K562 (cell line): Measurements from ENCODE around the gene LAP3. TPM values are rescaled to one million over a fixed set of nuclear protein-coding genes. Genes with fewer than 3 reads are reported as not detected.

Experiments
- ARHGAP35 ChIP-seq: fragments of 450-650 bp; IDR thresholded peaks from 2 replicates; pipeline ENCODE4 v1.6.1; 2018; ENCODE audit not compliant: partially characterized antibody
- ASH1L ChIP-seq: fragments of 450-650 bp; IDR thresholded peaks from 2 replicates; pipeline ENCODE4 v1.6.1; 2018; ENCODE audit warnings: borderline replicate concordance, mild to moderate bottlenecking, low read depth; ENCODE audit not compliant: partially characterized antibody
- ATF7 ChIP-seq: fragments of 450-650 bp; IDR thresholded peaks from 2 replicates; pipeline ENCODE4 v1.7.1; 2014; ENCODE audit warnings: mild to moderate bottlenecking, moderate library complexity
- BACH1 ChIP-seq: fragments of 200-800 bp; sonication (Bioruptor generic); IDR thresholded peaks from 2 replicates; pipeline ENCODE4 v1.6.1; 2016; ENCODE audit warnings: missing genetic modification characterization, missing compliant biosample characterization
- BHLHE40 ChIP-seq: IDR thresholded peaks from 2 replicates; pipeline ENCODE4 v1.6.1; 2011; ENCODE audit warnings: low read length, improper control_type of control experiment
- CHCHD3 ChIP-seq: fragments of 250-450 bp; sonication (Bioruptor Pico); IDR thresholded peaks from 2 replicates; pipeline ENCODE4 v2.1.2; 2022; ENCODE audit warnings: mild to moderate bottlenecking
- CHD4 ChIP-seq: fragments of 200-600 bp; sonication (generic); IDR thresholded peaks from 3 replicates; pipeline ENCODE4 v1.6.1; 2012; ENCODE audit warnings: low read depth, mild to moderate bottlenecking, mixed read lengths, low read length, inconsistent platforms; ENCODE audit not compliant: insufficient read depth, insufficient replicate concordance, poor library complexity, severe bottlenecking
- DPF2 ChIP-seq: fragments of 450-650 bp; IDR thresholded peaks from 2 replicates; pipeline ENCODE4 v1.6.1; 2016
- E2F3 ChIP-seq: fragments of 250-450 bp; sonication (Bioruptor Pico); IDR thresholded peaks from 2 replicates; pipeline ENCODE4 v1.4.0; 2020; ENCODE audit warnings: mild to moderate bottlenecking
- GTF2F1 ChIP-seq: IDR thresholded peaks from 2 replicates; pipeline ENCODE4 v1.6.1; 2011; ENCODE audit warnings: low read depth, low read length, improper control_type of control experiment
- KAT7 ChIP-seq: sonication (generic); formaldehyde crosslinking; IDR thresholded peaks from 2 replicates; pipeline ENCODE4 v1.8.0; 2022; ENCODE audit warnings: missing genetic modification reagents, mild to moderate bottlenecking, borderline replicate concordance
- MAFG ChIP-seq: fragments of 450-650 bp; conservative IDR thresholded peaks from 2 replicates; pipeline ENCODE4 v1.6.1; 2016; ENCODE audit warnings: missing genetic modification characterization, missing compliant biosample characterization
- PHB ChIP-seq: fragments of 250-450 bp; sonication (Bioruptor Pico); IDR thresholded peaks from 2 replicates; pipeline ENCODE4 v1.5.0; 2021
- POLR2G ChIP-seq: fragments of 200-400 bp; formaldehyde crosslinking; IDR thresholded peaks from 2 replicates; pipeline ENCODE4 v1.6.1; 2017; ENCODE audit warnings: low read depth, mild to moderate bottlenecking, antibody characterized with exemption, low read length, moderate library complexity
- PPARD ChIP-seq: fragments of 250-450 bp; sonication (Bioruptor Pico); IDR thresholded peaks from 2 replicates; pipeline ENCODE4 v1.8.0; 2022; ENCODE audit warnings: inconsistent platforms, mild to moderate bottlenecking, moderate library complexity
- RAD21 ChIP-seq, 2 experiments: fragments of 250-450 bp in 1 of 2; fragments of 450-650 bp in 1 of 2; sonication (Bioruptor Pico) in 1 of 2; formaldehyde crosslinking in 1 of 2; IDR thresholded peaks in 1 of 2; conservative IDR thresholded peaks in 1 of 2; 2 replicates each; pipeline versions ENCODE4 v1.4.0 to v1.8.0; 2020 to 2022; ENCODE audit warnings: mild to moderate bottlenecking in 2 of 2, moderate library complexity in 1 of 2
- RBFOX2 ChIP-seq: fragments of 200-400 bp; formaldehyde crosslinking; IDR thresholded peaks from 2 replicates; pipeline ENCODE4 v1.6.1; 2017; ENCODE audit warnings: low read depth, mild to moderate bottlenecking, low read length, moderate library complexity
- RBM22 ChIP-seq: fragments of 200-400 bp; formaldehyde crosslinking; IDR thresholded peaks from 2 replicates; pipeline ENCODE4 v1.6.1; 2018; ENCODE audit warnings: low read length, low read depth; ENCODE audit not compliant: poor library complexity, severe bottlenecking
- SETDB1 ChIP-seq: IDR thresholded peaks from one replicate; pipeline ENCODE4 v1.6.1; 2012; ENCODE audit warnings: low read length, control low read depth, inconsistent platforms
- SRSF7 ChIP-seq: fragments of 200-400 bp; formaldehyde crosslinking; optimal IDR thresholded peaks from 2 replicates; pipeline ENCODE3; 2017; ENCODE audit warnings: mild to moderate bottlenecking, low read depth, low read length
- TAF7 ChIP-seq: fragments of 450-650 bp; IDR thresholded peaks from 2 replicates; pipeline ENCODE4 v1.6.1; 2016; ENCODE audit warnings: missing genetic modification characterization, missing compliant biosample characterization
- ZFP1 ChIP-seq: fragments of 450-650 bp; formaldehyde crosslinking; IDR thresholded peaks from 2 replicates; pipeline ENCODE4 v1.4.0; 2020; ENCODE audit warnings: mild to moderate bottlenecking, mixed read lengths
- ZNF133 ChIP-seq: fragments of 250-450 bp; sonication (Bioruptor Pico); IDR thresholded peaks from 2 replicates; pipeline ENCODE4 v1.4.0; 2020; ENCODE audit warnings: mild to moderate bottlenecking
- ZNF184 ChIP-seq: sonication (generic); formaldehyde crosslinking; IDR thresholded peaks from 2 replicates; pipeline ENCODE4 v1.5.0; 2020; ENCODE audit warnings: missing genetic modification reagents
- ZNF23 ChIP-seq: fragments of 250-450 bp; sonication (Bioruptor Pico); IDR thresholded peaks from 2 replicates; pipeline ENCODE4 v1.4.0; 2020; ENCODE audit warnings: mild to moderate bottlenecking
- ZNF274 ChIP-seq: IDR thresholded peaks from 2 replicates; pipeline ENCODE4 v1.6.1; 2011; ENCODE audit warnings: low read depth, mild to moderate bottlenecking, low read length, moderate library complexity, borderline replicate concordance
- ZNF347 ChIP-seq: fragments of 450-650 bp; formaldehyde crosslinking; IDR thresholded peaks from 2 replicates; pipeline ENCODE4 v1.4.0; 2020; ENCODE audit warnings: low read depth, mild to moderate bottlenecking, moderate library complexity
- ZNF586 ChIP-seq: fragments of 450-650 bp; formaldehyde crosslinking; conservative IDR thresholded peaks from 2 replicates; pipeline ENCODE4 v1.4.0; 2020; ENCODE audit warnings: mild to moderate bottlenecking, moderate library complexity
- ZNF589 ChIP-seq: fragments of 200-800 bp; sonication (Bioruptor generic); IDR thresholded peaks from 2 replicates; pipeline ENCODE4 v1.6.1; 2016; ENCODE audit warnings: low read depth, missing genetic modification characterization, missing compliant biosample characterization
- ZNF76 ChIP-seq: fragments of 250-450 bp; sonication (Bioruptor Pico); IDR thresholded peaks from 2 replicates; pipeline ENCODE4 v1.4.0; 2020; ENCODE audit warnings: mild to moderate bottlenecking, moderate library complexity, borderline replicate concordance
- ZNF79 ChIP-seq: fragments of 250-450 bp; sonication (Bioruptor Pico); IDR thresholded peaks from 2 replicates; pipeline ENCODE4 v1.4.0; 2020; ENCODE audit warnings: low read depth, mild to moderate bottlenecking, moderate library complexity
- polyA plus RNA-seq, 8 experiments: library from polyadenylated mRNA; depleted of rRNA in 4 of 8; stranded (reverse) in 5 of 8; unstranded in 3 of 8; fragments of >200 nt; fragmentation: Nextera tagmentation in 2 of 8; fragmentation: Illumina TruSeq in 1 of 8; extraction: Ambion mirVana in 2 of 8; extraction: Trizol in 1 of 8; gene quantifications; 2 replicates each; pipeline versions ENCODE4 v1.2.1 to v1.2.3, GENCODE V29; 2011 to 2014; ENCODE audit warnings: inconsistent platforms in 1 of 8, missing spikeins in 1 of 8
- total RNA-seq, 7 experiments: library from RNA; depleted of rRNA in 6 of 7; stranded (reverse); fragments of >200 nt in 6 of 7; fragmentation: Illumina TruSeq in 2 of 7; extraction: Trizol in 2 of 7; gene quantifications; 2 replicates each; pipeline versions ENCODE4 v1.2.1 to v1.2.3, GENCODE V29; 2011 to 2021; ENCODE audit warnings: low replicate concordance in 1 of 7
- TF ChIP-seq, protein P1 (sequence below): fragments of 450-650 bp; conservative IDR thresholded peaks from 2 replicates; pipeline ENCODE4 v1.6.1; 2016; ENCODE audit warnings: missing genetic modification characterization, low read depth, mild to moderate bottlenecking, missing compliant biosample characterization, moderate library complexity

LAP3 gene
- total and polyA plus RNA-seq, 9 of the 15 experiments (the other 6 are each of a cell fraction or from before 2014, with no cell fraction given): 82.3 to 170 (median 107) TPM

DNA sequence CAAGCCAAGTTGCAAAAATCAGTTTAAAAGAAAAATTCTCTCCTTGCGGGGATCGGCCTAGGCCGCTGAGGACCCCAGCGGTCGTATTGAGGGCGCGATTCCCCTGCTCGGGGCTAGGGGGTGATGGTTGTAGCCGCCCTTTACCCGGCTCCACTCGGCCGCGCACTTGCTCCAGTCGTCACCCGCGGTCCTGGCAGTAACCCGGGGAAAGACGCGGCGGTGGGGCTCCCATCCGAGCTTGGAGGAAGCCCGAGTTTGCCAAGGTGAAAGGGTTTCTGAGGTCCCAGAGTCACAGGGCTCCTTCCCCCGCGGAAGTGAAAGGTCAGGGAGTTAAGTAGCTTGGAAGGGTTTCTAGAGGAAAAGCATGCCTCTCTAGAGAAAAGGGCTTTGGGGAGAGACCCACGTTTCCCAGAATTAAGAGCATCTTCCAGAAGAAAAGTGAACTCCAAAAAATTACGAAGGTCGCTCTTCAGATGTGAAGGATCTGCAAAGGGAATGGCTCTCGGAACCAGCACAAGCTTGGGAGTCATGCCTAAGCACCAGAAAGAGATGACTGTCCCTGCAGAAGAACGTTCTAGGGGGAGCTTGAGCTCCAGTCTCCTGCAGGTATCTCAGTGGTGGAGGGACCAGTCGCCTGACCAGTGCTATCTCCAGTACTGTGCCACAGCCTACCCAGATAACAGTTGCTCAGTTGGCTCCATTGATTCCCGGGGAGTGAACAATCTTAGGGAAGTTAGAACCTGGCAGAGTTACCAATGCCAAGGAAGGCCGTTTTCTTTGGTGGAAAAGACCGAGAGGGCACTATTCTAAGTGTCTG lies 875 bp downstream of the LAP3 start (continued):
- TF ChIP-seq POLR2G: peak; percentile 10; the same call in 1 of the 2 replicates
- no peak for TF ChIP-seq RBM22
- TF ChIP-seq DPF2: peak; percentile 57; the same call in 1 of the 2 replicates
- TF ChIP-seq RAD21 (CRISPR knock-in tag; conservative IDR thresholded peaks at IDR 0.05 in 1 of 2, IDR thresholded peaks at IDR 0.05 in 1 of 2): peak in 1 of 2 experiments; percentile 21; a peak in 1 of 4 replicates
- 0 out of 2 replicates have a peak, but pooled peaks have one; percentile 33 for TF ChIP-seq BHLHE40
- no peak for TF ChIP-seq SRSF7
- TF ChIP-seq SETDB1: no peak
- no peak for TF ChIP-seq ZNF589 (CRISPR knock-in tag)
- TF ChIP-seq PHB (CRISPR knock-in tag): no peak
- TF ChIP-seq ASH1L: no peak
- TF ChIP-seq CHCHD3 (CRISPR knock-in tag): no peak
- TF ChIP-seq ZNF274: no peak
- TF ChIP-seq E2F3 (CRISPR knock-in tag): no peak
- TF ChIP-seq ZFP1 (CRISPR knock-in tag): no peak
- no peak for TF ChIP-seq ZNF79 (CRISPR knock-in tag)
- no peak for TF ChIP-seq ZNF184 (CRISPR knock-in tag)
- TF ChIP-seq GTF2F1: no peak
- TF ChIP-seq ATF7: no peak
- no peak for TF ChIP-seq PPARD (CRISPR knock-in tag)
- TF ChIP-seq ZNF133 (CRISPR knock-in tag): no peak
- TF ChIP-seq ZNF76 (CRISPR knock-in tag): no peak
- no peak for TF ChIP-seq ZNF586
- no peak for TF ChIP-seq BACH1 (tag)
- no peak for TF ChIP-seq MAFG
- no peak for TF ChIP-seq CHD4
- TF ChIP-seq ZNF23 (CRISPR knock-in tag): no peak
- TF ChIP-seq ARHGAP35: no peak
- TF ChIP-seq RBFOX2: peak; percentile 60
- TF ChIP-seq ZNF347: no peak
- TF ChIP-seq, protein P1, sequence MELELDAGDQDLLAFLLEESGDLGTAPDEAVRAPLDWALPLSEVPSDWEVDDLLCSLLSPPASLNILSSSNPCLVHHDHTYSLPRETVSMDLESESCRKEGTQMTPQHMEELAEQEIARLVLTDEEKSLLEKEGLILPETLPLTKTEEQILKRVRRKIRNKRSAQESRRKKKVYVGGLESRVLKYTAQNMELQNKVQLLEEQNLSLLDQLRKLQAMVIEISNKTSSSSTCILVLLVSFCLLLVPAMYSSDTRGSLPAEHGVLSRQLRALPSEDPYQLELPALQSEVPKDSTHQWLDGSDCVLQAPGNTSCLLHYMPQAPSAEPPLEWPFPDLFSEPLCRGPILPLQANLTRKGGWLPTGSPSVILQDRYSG: no peak
- TF ChIP-seq KAT7 (CRISPR knock-in tag): no peak
- no peak for TF ChIP-seq TAF7 (tag)
